T-helper 17 cell (primary cell): ENCODE data around the gene CDKN2C. TPM values are rescaled to one million over a fixed set of nuclear protein-coding genes. Genes with fewer than 3 reads are reported as not detected.

ENCODE experiments used
- ATAC-seq: fragments of 150-1000 bp; cut with Tn5 transposase; 2 replicates; pipeline ENCODE4 v1.10.0; 2021; ENCODE audit warnings: mild to moderate bottlenecking, moderate library complexity
- DNase-seq, 3 donors: peaks; one replicate each; pipeline versions ENCODE4 v3.0.0 to v3.0.0-alpha.2; 2020 to 2021
- H3K9me3 ChIP-seq: one replicate; pipeline ENCODE4 v1.7.0; 2013; ENCODE audit warnings: low read length, mild to moderate bottlenecking; ENCODE audit not compliant: control insufficient read depth, poor library complexity, severe bottlenecking
- H3K27ac Mint-ChIP-seq: one replicate; pipeline ENCODE4 v1.8.0; 2022; ENCODE audit warnings: mild to moderate bottlenecking, moderate library complexity, mixed read lengths
- H3K27me3 Mint-ChIP-seq: one replicate; pipeline ENCODE4 v1.8.0; 2022; ENCODE audit warnings: mixed read lengths
- H3K36me3 Mint-ChIP-seq: one replicate; pipeline ENCODE4 v1.8.0; 2022; ENCODE audit warnings: low read depth, mixed read lengths
- H3K4me1 Mint-ChIP-seq: one replicate; pipeline ENCODE4 v1.8.0; 2022; ENCODE audit warnings: mild to moderate bottlenecking, mixed read lengths
- H3K4me3 Mint-ChIP-seq: one replicate; pipeline ENCODE4 v1.8.0; 2022; ENCODE audit warnings: mild to moderate bottlenecking, moderate library complexity, mixed read lengths
- total RNA-seq, 4 donors: library from RNA in 2 of 4; stranded (reverse) in 2 of 4; gene quantifications; one replicate each; pipeline ENCODE4 v1.2.3 and lab custom pipeline; 2022 to 2026

CDKN2C gene
- total RNA-seq, 2 donors from 2014 or later = 7.7 to 8.2 TPM

DNA sequence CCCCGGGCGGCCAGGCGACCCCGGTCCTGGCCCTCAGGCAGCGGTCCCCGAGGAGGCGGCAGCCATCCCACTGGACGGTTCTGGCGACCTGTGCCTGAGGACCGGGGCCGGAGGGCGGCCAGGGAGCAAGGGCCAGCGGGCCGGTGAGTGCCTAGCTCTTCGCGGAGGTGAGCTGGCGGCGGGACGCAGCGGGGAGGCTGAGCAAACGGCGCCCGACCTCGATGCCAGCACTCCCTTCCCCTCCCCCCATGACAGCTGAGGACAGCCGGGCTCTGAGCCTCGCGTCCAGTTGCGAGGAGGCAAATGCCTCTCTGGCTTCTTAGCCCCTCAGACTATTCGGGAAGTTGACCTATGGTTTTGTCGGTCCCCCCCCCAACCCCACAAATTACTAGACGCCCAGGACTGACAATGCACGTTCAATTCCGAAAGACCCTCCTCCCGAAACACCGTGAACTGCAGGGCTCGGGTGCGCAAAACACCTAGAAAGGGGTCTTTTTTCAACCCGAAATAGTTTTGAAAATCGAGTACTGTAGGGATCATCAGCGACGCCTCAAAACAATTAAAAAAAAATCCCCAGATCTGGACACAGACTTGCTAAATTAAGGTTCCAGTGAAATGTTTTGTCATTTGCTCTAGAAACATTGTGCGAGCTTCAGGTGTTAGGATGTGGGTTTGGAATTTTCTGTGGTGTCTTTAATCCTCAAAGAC, 8.3 kb downstream of the CDKN2C start:
- Mint-ChIP-seq H3K4me1 (peaks cover 22% of the 10 kb centered on the region), H3K4me3 (peak overlapping the region; percentile 85), H3K27ac (peak overlapping the region; percentile 84), H3K27me3 (peaks cover 8% of the 10 kb centered on the region), H3K36me3 (peaks cover 2% of the 10 kb centered on the region)
- peak; percentile 33 for ATAC-seq
- DNase-seq = peak in 1 of 3 donors; percentile 5
- H3K9me3 ChIP-seq = no peaks in the 10 kb centered on the region

DNA sequence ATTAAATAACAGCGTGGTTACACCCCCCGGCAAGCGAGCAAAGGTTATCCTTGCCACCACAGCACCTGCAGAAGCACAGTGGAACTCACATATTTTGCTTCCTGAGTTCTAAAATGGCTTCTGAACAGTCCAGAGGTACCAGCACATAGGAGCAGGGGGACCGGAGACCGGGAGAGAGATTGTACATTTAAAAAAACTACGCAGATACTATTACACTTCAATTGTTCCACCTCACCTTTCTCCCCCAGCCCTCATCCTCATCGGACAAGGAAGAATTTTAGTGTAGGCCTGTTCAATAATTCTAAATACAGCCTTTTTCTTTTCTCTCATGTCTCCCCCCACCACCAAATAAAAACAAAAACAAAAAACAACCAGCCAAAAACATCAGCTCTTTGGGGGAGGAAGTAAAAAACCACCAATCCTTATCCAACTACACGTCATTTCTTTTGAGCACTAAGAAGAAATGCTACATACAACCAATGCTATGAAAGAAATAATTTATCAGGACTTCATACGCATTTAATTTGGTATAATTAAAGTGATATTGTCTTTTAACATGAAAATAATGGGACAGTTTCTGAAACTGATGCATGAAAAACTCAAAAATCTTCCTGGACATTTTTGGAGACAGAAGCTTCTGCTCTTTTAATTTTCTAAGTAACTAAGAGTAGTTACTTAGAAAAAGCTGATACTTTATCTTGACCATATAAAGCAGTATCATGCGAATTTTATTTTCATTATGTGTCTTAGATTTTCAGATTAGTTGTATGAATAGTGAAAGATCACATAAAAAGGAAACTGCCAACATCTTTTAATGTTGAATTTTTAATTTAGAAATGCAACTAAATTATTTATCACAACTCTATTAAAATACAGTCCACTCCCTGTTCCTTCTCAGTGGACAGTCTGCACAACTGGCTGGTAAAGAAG, 9.1 kb downstream of the CDKN2C start:
- H3K4me1 Mint-ChIP-seq = peaks cover 24% of the 10 kb centered on the region
- peaks cover 8% of the 10 kb centered on the region for H3K27me3 Mint-ChIP-seq
- H3K27ac Mint-ChIP-seq = peak overlapping the region; percentile 84
- DNase-seq (no peak), ATAC-seq (peak; percentile 35)
- peaks cover 2% of the 10 kb centered on the region for H3K36me3 Mint-ChIP-seq
- H3K4me3 Mint-ChIP-seq = peak overlapping the region; percentile 85
- H3K9me3 ChIP-seq = no peaks in the 10 kb centered on the region

DNA sequence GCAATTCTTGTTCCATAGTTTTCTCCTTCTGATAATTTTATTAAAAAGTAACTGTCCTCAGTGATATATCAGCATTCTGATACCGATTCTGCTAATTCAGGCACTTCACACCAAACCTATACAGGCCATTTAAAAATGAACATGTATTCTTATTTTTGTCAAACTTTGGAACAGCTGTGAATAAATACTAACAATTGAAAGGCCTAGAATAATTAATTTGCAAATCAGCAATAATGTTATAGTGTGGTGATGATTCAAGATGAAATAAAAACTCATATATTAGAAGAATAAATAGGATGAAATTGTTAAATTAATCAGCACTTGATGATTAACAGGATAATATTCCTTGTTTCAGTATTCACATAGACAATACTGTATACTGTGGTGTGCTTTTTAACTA, 9.9 kb downstream of the CDKN2C start:
- H3K4me1 Mint-ChIP-seq = peaks cover 22% of the 10 kb centered on the region
- DNase-seq (no peak), ATAC-seq (no peak)
- no peaks in the 10 kb centered on the region for H3K36me3 Mint-ChIP-seq
- no peaks in the 10 kb centered on the region for H3K9me3 ChIP-seq
- no peak overlapping the region for H3K4me3 Mint-ChIP-seq
- H3K27me3 Mint-ChIP-seq = peaks cover 8% of the 10 kb centered on the region
- peak overlapping the region; percentile 84 for H3K27ac Mint-ChIP-seq

DNA sequence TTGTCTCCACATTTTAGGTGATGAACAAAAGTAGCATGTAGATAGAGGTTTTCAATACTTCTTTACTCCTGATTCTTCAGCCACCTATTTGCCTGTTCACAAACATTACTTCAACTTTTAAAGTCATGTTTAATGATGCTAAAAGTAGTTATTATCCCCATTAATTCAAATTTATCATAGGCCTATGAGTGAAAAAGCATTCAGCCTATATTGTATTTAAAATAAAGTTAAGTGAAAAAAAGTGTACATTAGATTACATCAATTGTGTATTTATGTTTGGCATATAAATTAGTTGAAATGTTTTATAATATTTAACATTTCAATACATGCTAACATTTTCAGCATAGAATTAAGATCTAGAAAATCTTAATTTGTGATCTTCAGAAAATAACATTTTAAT, 10.5 kb downstream of the CDKN2C start:
- Mint-ChIP-seq H3K4me3 (no peak overlapping the region), H3K27ac (peak overlapping the region; percentile 84), H3K27me3 (peaks cover 8% of the 10 kb centered on the region)

DNA sequence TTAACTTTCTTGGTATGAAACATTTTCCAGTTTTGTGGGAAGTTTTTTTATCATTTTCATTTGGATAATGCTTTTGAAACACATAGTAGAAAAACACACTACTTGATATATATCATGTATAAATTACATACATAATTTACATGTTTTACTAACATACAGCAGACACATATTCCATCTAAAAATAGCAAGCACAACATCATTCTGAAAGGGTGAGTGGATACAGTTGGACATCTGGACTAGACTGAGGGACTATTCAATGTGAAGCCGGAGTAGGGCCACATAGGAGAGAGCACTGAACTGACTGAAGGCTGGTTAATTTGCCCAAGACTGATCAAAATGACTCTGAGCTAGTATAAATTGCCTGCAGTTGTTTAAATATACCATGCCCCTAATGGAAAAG, 11.7 kb downstream of the CDKN2C start:
- H3K9me3 ChIP-seq = no peaks in the 10 kb centered on the region
- Mint-ChIP-seq H3K4me1 (peaks cover 15% of the 10 kb centered on the region), H3K27me3 (peaks cover 1% of the 10 kb centered on the region), H3K36me3 (no peaks in the 10 kb centered on the region), H3K4me3 (no peak overlapping the region), H3K27ac (no peak overlapping the region)
- DNase-seq = no peak
- ATAC-seq = no peak

More for the DNA sequence above, 10.5 kb downstream of the CDKN2C start:
- H3K9me3 ChIP-seq = no peaks in the 10 kb centered on the region
- DNase-seq = no peak
- Mint-ChIP-seq H3K4me1 (peaks cover 22% of the 10 kb centered on the region), H3K36me3 (no peaks in the 10 kb centered on the region)
- no peak for ATAC-seq

DNA sequence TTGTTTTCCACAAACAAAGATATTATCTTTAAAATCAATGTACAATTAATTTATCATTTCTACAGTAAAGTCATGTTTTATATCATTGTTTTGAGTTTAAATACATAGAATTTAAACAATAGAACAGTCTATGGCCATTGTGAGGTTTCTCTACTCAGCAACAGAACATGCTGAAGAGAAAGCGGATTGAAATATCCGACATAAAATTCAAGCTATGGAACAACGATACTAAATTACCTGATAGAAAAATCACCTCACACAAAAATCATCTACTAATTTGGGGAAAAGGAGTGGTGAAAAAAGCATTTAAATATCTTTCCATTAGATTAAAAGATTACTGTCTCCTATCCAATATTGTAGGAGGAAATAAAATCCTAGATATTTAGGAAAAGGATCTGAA, 12.6 kb downstream of the CDKN2C start:
- Mint-ChIP-seq H3K4me1 (peaks cover 12% of the 10 kb centered on the region), H3K27ac (no peak overlapping the region), H3K4me3 (no peak overlapping the region), H3K27me3 (no peaks in the 10 kb centered on the region), H3K36me3 (no peaks in the 10 kb centered on the region)
- ATAC-seq (no peak), DNase-seq (no peak)
- no peaks in the 10 kb centered on the region for H3K9me3 ChIP-seq

DNA sequence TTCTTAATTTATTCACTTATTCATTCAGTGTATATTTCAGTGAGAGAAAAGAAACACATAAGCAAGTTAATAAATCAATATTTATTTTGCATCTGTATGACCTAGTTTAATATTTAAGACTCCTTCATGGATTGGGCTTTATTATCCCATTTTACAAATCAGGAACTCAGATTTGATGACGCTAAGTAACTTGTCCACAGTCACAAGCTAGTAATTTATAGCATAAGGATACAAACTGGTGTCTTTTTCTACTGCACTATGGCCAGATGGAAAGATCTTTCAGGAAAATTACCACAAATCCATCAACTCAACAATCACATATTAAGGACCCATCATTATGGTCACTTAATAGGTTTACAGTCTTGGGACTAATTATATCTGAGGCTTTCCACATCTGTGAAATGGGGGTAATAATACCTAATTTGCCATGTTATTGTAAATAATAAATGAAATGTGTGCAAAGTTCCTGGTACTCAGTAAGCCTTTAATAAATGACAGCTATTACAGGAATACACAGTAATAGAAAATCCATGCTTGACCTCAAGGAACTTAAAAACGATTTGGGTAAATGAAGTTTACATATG, 13.3 kb downstream of the CDKN2C start:
- peaks cover 12% of the 10 kb centered on the region for H3K4me1 Mint-ChIP-seq

DNA sequence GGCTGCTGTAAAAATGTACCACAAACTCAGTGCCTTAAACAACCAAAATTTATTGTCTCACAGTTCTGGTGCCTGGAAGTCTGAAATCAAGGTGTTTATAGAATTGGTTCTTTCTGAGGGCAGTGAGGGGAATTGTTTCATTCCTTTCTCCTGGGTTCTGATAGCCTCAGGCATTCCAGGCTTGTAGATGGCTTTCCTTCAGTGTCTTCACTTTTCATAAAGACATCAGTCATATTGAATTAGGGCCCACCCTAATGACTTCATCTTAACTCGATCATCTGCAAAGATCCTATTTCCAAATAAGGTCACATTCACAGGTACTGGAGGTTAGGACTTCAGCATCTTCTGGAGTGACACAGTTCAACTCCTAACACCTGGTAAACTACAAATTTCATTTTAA, 15.0 kb downstream of the CDKN2C start:
- Mint-ChIP-seq H3K4me1 (peaks cover 4% of the 10 kb centered on the region), H3K4me3 (no peak overlapping the region), H3K27me3 (no peaks in the 10 kb centered on the region), H3K27ac (peak overlapping the region; percentile 51), H3K36me3 (no peaks in the 10 kb centered on the region)
- ATAC-seq (no peak), DNase-seq (no peak)
- no peaks in the 10 kb centered on the region for H3K9me3 ChIP-seq

More for the DNA sequence above, 13.3 kb downstream of the CDKN2C start:
- no peak overlapping the region for H3K4me3 Mint-ChIP-seq
- ATAC-seq (no peak), DNase-seq (no peak)
- H3K36me3 Mint-ChIP-seq = no peaks in the 10 kb centered on the region
- no peaks in the 10 kb centered on the region for H3K9me3 ChIP-seq
- no peak overlapping the region for H3K27ac Mint-ChIP-seq
- H3K27me3 Mint-ChIP-seq = no peaks in the 10 kb centered on the region

DNA sequence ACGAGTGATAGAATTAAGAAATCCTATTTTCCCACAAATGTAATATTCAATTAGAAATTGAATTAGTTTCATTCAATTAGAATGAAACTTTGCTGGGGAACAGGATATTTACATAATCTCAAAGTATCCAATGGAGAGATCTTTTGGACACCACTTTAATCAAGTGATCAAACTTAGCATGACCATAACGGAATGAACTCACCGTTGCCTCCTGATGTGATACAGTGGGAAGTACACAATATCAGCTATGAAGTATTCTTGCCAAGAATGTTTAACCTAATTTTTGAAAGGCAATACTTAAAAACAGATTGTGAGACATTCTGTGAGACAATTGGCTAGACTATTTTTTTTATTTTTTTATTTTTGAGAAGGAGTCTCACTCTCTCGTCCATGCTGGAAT, 16.6 kb downstream of the CDKN2C start:
- H3K4me3 Mint-ChIP-seq = no peak overlapping the region
- no peaks in the 10 kb centered on the region for H3K9me3 ChIP-seq
- H3K36me3 Mint-ChIP-seq = no peaks in the 10 kb centered on the region
- no peak overlapping the region for H3K27ac Mint-ChIP-seq
- no peak for ATAC-seq
- DNase-seq = no peak
- no peaks in the 10 kb centered on the region for H3K27me3 Mint-ChIP-seq
- H3K4me1 Mint-ChIP-seq = peaks cover 4% of the 10 kb centered on the region

DNA sequence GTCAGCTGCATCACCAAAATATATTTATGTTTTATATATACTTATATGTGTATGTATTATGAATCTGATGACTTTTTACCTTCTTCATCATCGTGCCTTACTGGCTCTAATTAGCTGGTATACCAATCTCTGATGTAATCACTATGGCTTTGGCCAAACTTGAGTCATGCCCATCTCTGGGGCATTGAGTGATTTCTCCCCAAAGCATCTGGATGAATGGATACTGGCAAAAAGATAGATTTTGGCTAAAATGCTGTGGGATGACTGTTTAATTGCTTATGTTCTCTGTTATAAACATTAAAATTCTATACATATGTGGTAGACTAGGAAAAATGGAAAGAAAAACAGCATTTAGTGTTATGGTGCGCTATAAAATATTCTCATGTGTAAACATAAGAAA, 19.6 kb downstream of the CDKN2C start:
- no peak for ATAC-seq
- Mint-ChIP-seq H3K4me3 (no peak overlapping the region), H3K27me3 (peaks cover 4% of the 10 kb centered on the region), H3K36me3 (no peaks in the 10 kb centered on the region), H3K4me1 (no peaks in the 10 kb centered on the region), H3K27ac (no peak overlapping the region)
- H3K9me3 ChIP-seq = no peaks in the 10 kb centered on the region
- DNase-seq = no peak

DNA sequence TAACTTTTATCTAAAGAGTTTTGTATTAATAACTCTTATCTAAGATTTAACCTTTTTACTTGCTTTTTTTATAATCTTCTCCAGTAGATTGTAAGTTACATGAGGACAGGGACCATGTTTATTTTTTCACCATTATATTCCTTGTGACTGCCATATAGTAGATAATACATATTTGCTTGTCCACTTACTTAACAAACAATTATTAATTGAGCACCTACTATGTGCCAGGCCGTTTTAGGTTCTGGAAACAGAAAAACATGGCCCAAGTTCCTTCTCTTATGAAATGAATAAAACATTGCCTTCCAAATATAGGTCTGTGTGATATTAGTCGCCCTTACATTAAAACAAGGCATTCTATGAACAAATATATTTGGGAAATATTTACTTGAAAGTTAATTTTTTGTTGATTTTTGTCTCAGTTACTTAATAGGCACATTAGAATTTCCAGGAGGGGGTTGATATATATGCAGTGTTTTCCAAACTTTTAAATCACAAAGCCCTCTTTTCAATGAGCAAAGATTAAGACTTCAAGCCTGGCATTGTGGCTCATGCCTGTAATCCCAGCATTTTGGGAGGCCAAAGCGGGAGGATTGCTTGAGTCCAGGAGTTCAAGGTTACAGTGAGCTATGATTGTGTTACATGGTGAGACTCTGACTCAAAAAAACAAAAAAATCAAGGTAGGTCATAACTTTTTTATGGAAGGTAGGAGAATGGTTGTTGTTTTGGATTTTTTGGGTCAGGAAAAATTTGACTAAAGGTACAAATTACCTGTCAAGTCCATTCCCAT, 22.7 kb downstream of the CDKN2C start:
- Mint-ChIP-seq H3K36me3 (no peaks in the 10 kb centered on the region), H3K4me1 (no peaks in the 10 kb centered on the region), H3K4me3 (no peak overlapping the region), H3K27ac (no peak overlapping the region), H3K27me3 (peaks cover 4% of the 10 kb centered on the region)
- no peak for DNase-seq
- no peaks in the 10 kb centered on the region for H3K9me3 ChIP-seq
- ATAC-seq = no peak

DNA sequence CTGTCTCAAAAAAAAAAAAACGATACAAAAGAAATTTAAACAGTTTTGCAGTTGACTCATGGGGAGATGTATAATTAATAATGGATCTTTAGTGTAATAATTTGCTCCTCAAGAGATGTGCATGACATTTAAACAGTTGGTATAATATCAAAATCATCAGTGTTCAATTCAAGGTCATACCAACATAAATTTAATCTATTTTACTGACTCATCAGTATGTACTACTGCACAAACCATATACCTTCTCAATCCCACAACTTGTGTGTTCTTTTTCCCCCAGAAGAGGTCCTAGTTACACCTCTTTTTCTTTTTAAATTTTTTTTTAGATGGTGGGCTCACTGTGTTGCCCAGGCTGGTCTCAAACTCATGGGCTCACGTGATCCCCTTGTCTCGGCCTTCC, 23.6 kb downstream of the CDKN2C start:
- DNase-seq (no peak), ATAC-seq (no peak)
- Mint-ChIP-seq H3K4me1 (no peaks in the 10 kb centered on the region), H3K27ac (no peak overlapping the region), H3K27me3 (peaks cover 4% of the 10 kb centered on the region), H3K4me3 (no peak overlapping the region), H3K36me3 (no peaks in the 10 kb centered on the region)
- H3K9me3 ChIP-seq = no peaks in the 10 kb centered on the region

DNA sequence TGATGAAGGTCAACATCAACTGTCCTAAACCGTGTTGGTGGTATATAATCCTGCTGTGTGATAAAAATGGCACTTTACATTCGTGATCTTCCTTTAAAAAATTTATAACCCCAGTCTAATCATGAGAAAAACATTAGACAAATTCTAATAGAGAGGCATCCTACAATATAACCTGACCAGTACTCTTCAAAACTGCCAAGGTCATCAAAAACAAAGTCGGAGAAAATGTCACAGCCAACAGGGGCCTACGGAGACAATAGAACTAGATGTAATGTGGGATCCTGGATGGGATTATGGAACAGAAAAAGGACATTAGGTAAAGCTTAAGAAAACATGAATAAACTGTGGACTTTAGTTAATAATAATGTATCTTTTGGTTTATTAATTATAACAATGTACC, 25.0 kb downstream of the CDKN2C start:
- H3K36me3 Mint-ChIP-seq = no peaks in the 10 kb centered on the region
- H3K27ac Mint-ChIP-seq = no peak overlapping the region
- ATAC-seq = no peak
- H3K4me1 Mint-ChIP-seq = no peaks in the 10 kb centered on the region
- no peaks in the 10 kb centered on the region for H3K9me3 ChIP-seq
- no peak for DNase-seq
- H3K4me3 Mint-ChIP-seq = no peak overlapping the region
- H3K27me3 Mint-ChIP-seq = peaks cover 4% of the 10 kb centered on the region
